ENCODE measurements around the gene SLC22A15. TPM values are rescaled to one million over a fixed set of nuclear protein-coding genes. Genes with fewer than 3 reads are reported as not detected.

SLC22A15 gene
- total RNA-seq, 1 donor from 2014 or later = 2.3 TPM

GRCh38 chr1:116095027-116095426, 118.7 kb downstream of the SLC22A15 start:
- TF ChIP-seq, protein P1, sequence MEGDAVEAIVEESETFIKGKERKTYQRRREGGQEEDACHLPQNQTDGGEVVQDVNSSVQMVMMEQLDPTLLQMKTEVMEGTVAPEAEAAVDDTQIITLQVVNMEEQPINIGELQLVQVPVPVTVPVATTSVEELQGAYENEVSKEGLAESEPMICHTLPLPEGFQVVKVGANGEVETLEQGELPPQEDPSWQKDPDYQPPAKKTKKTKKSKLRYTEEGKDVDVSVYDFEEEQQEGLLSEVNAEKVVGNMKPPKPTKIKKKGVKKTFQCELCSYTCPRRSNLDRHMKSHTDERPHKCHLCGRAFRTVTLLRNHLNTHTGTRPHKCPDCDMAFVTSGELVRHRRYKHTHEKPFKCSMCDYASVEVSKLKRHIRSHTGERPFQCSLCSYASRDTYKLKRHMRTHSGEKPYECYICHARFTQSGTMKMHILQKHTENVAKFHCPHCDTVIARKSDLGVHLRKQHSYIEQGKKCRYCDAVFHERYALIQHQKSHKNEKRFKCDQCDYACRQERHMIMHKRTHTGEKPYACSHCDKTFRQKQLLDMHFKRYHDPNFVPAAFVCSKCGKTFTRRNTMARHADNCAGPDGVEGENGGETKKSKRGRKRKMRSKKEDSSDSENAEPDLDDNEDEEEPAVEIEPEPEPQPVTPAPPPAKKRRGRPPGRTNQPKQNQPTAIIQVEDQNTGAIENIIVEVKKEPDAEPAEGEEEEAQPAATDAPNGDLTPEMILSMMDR (conservative IDR thresholded peaks at IDR 0.05) = no peak
- no peak for DNase-seq (ENCODE audit: low read depth, low spot score)
- Mint-ChIP-seq H3K9me3 (peaks cover 18% of the 10 kb centered on the region), H3K27me3 (ENCODE audit: low read depth) (no peaks in the 10 kb centered on the region), H3K36me3 (ENCODE audit: low read depth) (peaks cover 8% of the 10 kb centered on the region), H3K27ac (ENCODE audit: unreplicated experiment) (no peak overlapping the region), H3K4me3 (no peak overlapping the region), H3K4me1 (no peaks in the 10 kb centered on the region)

DNA sequence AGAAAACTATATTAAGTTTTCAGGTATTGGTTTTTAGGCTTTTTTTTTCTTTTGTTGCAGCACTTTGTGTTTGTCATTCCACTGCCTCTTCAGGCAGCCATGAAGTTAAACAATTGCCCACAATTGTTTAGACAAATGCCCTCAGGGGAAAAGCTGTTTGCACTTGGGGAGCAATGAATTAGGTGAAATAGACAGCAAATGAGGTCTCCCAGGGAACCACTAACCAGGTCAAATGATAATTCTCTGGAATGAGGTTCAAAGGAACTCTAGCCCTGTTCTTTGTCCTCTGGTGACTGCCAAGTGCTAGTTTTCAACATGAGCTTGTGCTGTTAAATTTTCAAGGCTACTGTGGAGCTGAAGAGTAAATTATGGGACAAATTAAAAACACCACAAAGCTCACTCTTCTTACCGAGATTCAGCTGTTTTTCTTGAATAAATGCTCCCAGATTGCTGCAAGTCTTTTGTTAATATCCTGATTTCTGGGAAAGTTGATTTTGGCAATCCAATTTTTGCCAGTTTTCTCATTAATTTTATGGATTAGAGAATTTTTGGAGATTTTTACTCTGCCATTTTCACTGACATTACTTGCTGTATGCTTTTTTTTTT, 119.8 kb downstream of the SLC22A15 start:
- no peak for DNase-seq (ENCODE audit: low read depth, low spot score)
- Mint-ChIP-seq H3K36me3 (ENCODE audit: low read depth) (peaks cover 2% of the 10 kb centered on the region), H3K4me1 (no peaks in the 10 kb centered on the region), H3K4me3 (no peak overlapping the region), H3K27ac (ENCODE audit: unreplicated experiment) (no peak overlapping the region), H3K27me3 (ENCODE audit: low read depth) (no peaks in the 10 kb centered on the region), H3K9me3 (peaks cover 12% of the 10 kb centered on the region)
- TF ChIP-seq, protein P1 (conservative IDR thresholded peaks at IDR 0.05) = no peak

DNA sequence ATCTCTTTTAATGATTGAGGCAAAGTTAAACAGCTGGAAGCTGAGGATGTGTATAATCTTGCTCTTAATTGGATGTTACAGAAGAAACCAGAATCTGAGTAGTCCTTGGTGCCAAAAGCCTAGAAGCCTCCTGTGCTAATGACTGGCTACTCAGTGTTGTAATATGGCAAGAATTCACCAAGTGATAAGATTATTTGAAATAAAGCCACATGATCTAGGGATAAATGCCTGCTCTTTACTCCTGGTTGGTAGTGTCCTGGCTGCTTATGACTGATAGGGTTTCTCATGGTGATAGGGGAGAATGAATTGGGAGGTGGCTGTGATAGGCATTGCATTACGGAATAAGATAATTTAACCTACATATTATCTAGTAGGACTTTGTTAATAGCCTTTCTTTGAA, 121.3 kb downstream of the SLC22A15 start:
- TF ChIP-seq, protein P1 (conservative IDR thresholded peaks at IDR 0.05) = no peak

DNA sequence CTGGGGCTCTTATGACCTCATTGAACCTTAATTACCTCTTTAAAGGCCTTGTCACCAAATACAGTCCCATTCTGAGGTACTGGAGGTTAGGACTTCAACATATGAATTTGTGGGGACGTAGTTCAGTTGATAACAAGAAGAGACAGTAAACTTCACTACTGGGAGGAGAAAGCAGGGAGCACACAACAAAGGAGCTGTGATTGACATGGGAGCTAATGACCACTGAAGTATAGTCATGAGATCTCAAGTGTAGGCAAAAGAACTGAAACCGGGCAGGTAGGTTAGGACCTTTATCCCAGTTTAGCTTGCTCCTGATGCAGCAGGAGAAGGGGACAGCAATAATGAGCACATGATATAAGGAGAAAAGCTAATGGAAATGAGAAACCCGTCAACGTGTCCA, 123.1 kb downstream of the SLC22A15 start:
- peaks cover 2% of the 10 kb centered on the region for H3K36me3 Mint-ChIP-seq (ENCODE audit: low read depth)
- DNase-seq (ENCODE audit: low read depth, low spot score) = no peak
- no peaks in the 10 kb centered on the region for H3K4me1 Mint-ChIP-seq
- TF ChIP-seq, protein P1 (conservative IDR thresholded peaks at IDR 0.05) = no peak
- no peak overlapping the region for H3K4me3 Mint-ChIP-seq
- H3K9me3 Mint-ChIP-seq = peaks cover 10% of the 10 kb centered on the region
- no peaks in the 10 kb centered on the region for H3K27me3 Mint-ChIP-seq (ENCODE audit: low read depth)
- no peak overlapping the region for H3K27ac Mint-ChIP-seq (ENCODE audit: unreplicated experiment)

More for the DNA sequence above, 121.3 kb downstream of the SLC22A15 start:
- Mint-ChIP-seq H3K9me3 (peaks cover 12% of the 10 kb centered on the region), H3K27me3 (ENCODE audit: low read depth) (no peaks in the 10 kb centered on the region), H3K4me1 (no peaks in the 10 kb centered on the region), H3K27ac (ENCODE audit: unreplicated experiment) (no peak overlapping the region), H3K4me3 (no peak overlapping the region), H3K36me3 (ENCODE audit: low read depth) (peaks cover 2% of the 10 kb centered on the region)
- DNase-seq (ENCODE audit: low read depth, low spot score) = no peak

DNA sequence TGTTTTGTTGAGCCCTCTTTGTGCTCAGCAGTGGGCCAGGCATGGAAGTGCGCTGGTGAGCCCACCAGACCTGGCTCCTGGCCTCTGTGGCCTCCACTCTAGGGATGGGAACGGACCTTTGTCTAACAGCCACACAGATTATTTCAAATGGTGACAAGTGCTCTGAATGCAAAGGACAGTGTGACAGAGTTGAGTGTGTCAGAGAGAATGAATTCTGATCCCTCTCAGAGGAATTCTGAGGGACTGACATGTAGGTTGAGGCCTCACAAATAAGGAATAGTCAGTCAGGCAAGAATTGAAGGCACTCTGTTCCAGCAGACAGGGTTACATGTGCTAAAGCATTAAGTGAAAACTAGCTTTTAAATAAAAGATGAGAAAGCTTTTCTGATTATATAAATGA, 123.6 kb downstream of the SLC22A15 start:
- peaks cover 2% of the 10 kb centered on the region for H3K36me3 Mint-ChIP-seq (ENCODE audit: low read depth)
- TF ChIP-seq, protein P1 (conservative IDR thresholded peaks at IDR 0.05) = no peak
- H3K9me3 Mint-ChIP-seq = peaks cover 8% of the 10 kb centered on the region
- DNase-seq (ENCODE audit: low read depth, low spot score) = no peak
- H3K27ac Mint-ChIP-seq (ENCODE audit: unreplicated experiment) = no peak overlapping the region
- no peak overlapping the region for H3K4me3 Mint-ChIP-seq
- H3K4me1 Mint-ChIP-seq = no peaks in the 10 kb centered on the region
- no peaks in the 10 kb centered on the region for H3K27me3 Mint-ChIP-seq (ENCODE audit: low read depth)

Measured in neural crest cell (in vitro differentiated cells).